Measurements from ENCODE around the gene TEAD1.

DNA sequence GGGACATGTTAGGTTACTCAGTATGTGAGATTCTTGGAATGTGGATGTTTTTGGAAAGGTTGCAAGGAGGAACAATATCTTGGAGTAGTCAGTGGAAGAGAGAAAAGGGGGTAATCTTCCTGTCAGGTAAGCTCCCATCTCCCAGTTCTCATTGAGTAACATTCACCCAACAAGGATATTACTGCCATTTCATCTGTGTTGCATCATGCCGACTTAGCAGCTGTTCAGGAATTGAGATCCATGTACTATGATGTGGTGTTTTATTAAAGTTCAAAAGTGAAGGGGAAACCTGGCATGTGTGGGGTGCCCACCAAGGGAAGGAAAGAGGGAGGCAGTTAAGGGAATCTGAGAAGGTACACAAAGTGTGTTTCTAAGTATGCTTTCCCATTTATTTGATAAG is 276.4 kb downstream of the TEAD1 start:
- no peak for TF ChIP-seq POLR2A (IDR thresholded peaks at IDR 0.05)
- TF ChIP-seq, protein P1, sequence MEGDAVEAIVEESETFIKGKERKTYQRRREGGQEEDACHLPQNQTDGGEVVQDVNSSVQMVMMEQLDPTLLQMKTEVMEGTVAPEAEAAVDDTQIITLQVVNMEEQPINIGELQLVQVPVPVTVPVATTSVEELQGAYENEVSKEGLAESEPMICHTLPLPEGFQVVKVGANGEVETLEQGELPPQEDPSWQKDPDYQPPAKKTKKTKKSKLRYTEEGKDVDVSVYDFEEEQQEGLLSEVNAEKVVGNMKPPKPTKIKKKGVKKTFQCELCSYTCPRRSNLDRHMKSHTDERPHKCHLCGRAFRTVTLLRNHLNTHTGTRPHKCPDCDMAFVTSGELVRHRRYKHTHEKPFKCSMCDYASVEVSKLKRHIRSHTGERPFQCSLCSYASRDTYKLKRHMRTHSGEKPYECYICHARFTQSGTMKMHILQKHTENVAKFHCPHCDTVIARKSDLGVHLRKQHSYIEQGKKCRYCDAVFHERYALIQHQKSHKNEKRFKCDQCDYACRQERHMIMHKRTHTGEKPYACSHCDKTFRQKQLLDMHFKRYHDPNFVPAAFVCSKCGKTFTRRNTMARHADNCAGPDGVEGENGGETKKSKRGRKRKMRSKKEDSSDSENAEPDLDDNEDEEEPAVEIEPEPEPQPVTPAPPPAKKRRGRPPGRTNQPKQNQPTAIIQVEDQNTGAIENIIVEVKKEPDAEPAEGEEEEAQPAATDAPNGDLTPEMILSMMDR (IDR thresholded peaks at IDR 0.05 in 4 of 5, conservative IDR thresholded peaks at IDR 0.05 in 1 of 5): no peak

Data from gastrocnemius medialis (tissue), 4 donors.